Measurements from ENCODE around the gene ESAM. TPM values are rescaled to one million over a fixed set of nuclear protein-coding genes. Genes with fewer than 3 reads are reported as not detected.
A peak's percentile ranks its signal among the peaks of the same experiment; 100 is the strongest.

The ESAM gene
- total and polyA plus RNA-seq, 2 donors (not counting 1 experiment from before 2014, with no cell fraction given), result 1.4 to 14.5 TPM

- DNase-seq (no peak), ATAC-seq (ENCODE audit: low read depth) (no peak)
- Histone ChIP-seq H4K20me1 (ENCODE audit: control insufficient read depth, insufficient read depth, low read length, poor library complexity, severe bottlenecking) (no peaks in the 10 kb centered on the region), H3K4me3 (ENCODE audit: control extremely low read depth in 1 of 5, extremely low read depth in 1 of 5, insufficient read depth in 1 of 5, low read depth in 2 of 5, low read length in 4 of 5) (no peak overlapping the region), H3K79me2 (ENCODE audit: control insufficient read depth, insufficient read depth, low read length) (peaks cover 5% of the 10 kb centered on the region), H2AFZ (ENCODE audit: insufficient read depth, low read depth, low read length, poor library complexity, severe bottlenecking) (no peak overlapping the region), H3K4me2 (replicated peaks; ENCODE audit: low read depth, low read length, poor library complexity, severe bottlenecking) (no peak overlapping the region), H3K9ac (ENCODE audit: low read length) (no peak overlapping the region), H3K27ac (ENCODE audit: low read length in 2 of 2) (no peak overlapping the region), H3K36me3 (replicated peaks in 1 of 2; ENCODE audit: control extremely low read depth in 1 of 2, control insufficient read depth in 1 of 2, extremely low read depth in 1 of 2, insufficient read depth in 2 of 2, low read length in 1 of 2) (no peaks in the 10 kb centered on the region), H3K4me1 (ENCODE audit: control insufficient read depth in 2 of 2, insufficient read depth in 2 of 2, low read length in 2 of 2) (peaks cover 11 to 32% of the 10 kb centered on the region in 2 donors), H3K9me3 (ENCODE audit: control extremely low read depth in 1 of 3, control insufficient read depth in 2 of 3, insufficient read depth in 1 of 3, low read length in 2 of 3) (no peaks in the 10 kb centered on the region), H3K27me3 (replicated peaks in 1 of 4; ENCODE audit: control extremely low read depth in 1 of 4, control insufficient read depth in 3 of 4, insufficient read depth in 4 of 4, low read length in 3 of 4) (peaks cover 0 to 13% (median 2%) of the 10 kb centered on the region in 4 experiments)
- POLR2A ChIA-PET, result no interaction called here
- no peaks in the 10 kb centered on the region for H3K27me3 Mint-ChIP-seq
- no peak overlapping the region for H3K4me3 Mint-ChIP-seq
- peaks cover 25% of the 10 kb centered on the region for H3K4me1 Mint-ChIP-seq
- no peaks in the 10 kb centered on the region for H3K9me3 Mint-ChIP-seq (ENCODE audit: insufficient read depth)
- TF ChIP-seq CTCF (IDR thresholded peaks at IDR 0.05) (no peak), EZH2 (IDR thresholded peaks at IDR 0.05; ENCODE audit: borderline replicate concordance, insufficient read depth, low read depth, low read length, poor library complexity, severe bottlenecking) (no peak)
- no peak overlapping the region for H3K27ac Mint-ChIP-seq
- intact Hi-C loops (cut with micrococcal nuclease), result no loop called here
- WGBS (ENCODE audit: insufficient coverage), result 80% methylated on average over 2 of the region's 2 CpGs
- CTCF ChIA-PET, result interaction anchor here (1.1 to 3.0 kb wide), 4 partner anchors 11 to 73 kb away, joined by 4 to 18 read pairs (median 8); partner anchors contain the start of gene VSIG2
These were observed 19.5 kb downstream of the ESAM start for GRCh38 chr11:124742555-124742954.

GRCh38 chr11:124740277-124740882, 21.7 kb downstream of the ESAM start:
- Histone ChIP-seq H3K79me2 (ENCODE audit: control insufficient read depth, insufficient read depth, low read length) (peaks cover 3% of the 10 kb centered on the region), H4K20me1 (ENCODE audit: control insufficient read depth, insufficient read depth, low read length, poor library complexity, severe bottlenecking) (no peaks in the 10 kb centered on the region), H3K9ac (ENCODE audit: low read length) (peak overlapping the region; percentile 70), H3K4me3 (ENCODE audit: control extremely low read depth in 1 of 5, extremely low read depth in 1 of 5, insufficient read depth in 1 of 5, low read depth in 2 of 5, low read length in 4 of 5) (peak overlapping the region; percentile 44 to 68 (median 62)), H3K27me3 (replicated peaks in 1 of 4; ENCODE audit: control extremely low read depth in 1 of 4, control insufficient read depth in 3 of 4, insufficient read depth in 4 of 4, low read length in 3 of 4) (peaks cover 0 to 13% (median 2%) of the 10 kb centered on the region in 4 experiments), H2AFZ (ENCODE audit: insufficient read depth, low read depth, low read length, poor library complexity, severe bottlenecking) (peak overlapping the region; percentile 80), H3K4me1 (ENCODE audit: control insufficient read depth in 2 of 2, insufficient read depth in 2 of 2, low read length in 2 of 2) (peaks cover 8 to 21% of the 10 kb centered on the region in 2 donors), H3K9me3 (ENCODE audit: control extremely low read depth in 1 of 3, control insufficient read depth in 2 of 3, insufficient read depth in 1 of 3, low read length in 2 of 3) (no peaks in the 10 kb centered on the region), H3K27ac (ENCODE audit: low read length in 2 of 2) (no peak overlapping the region), H3K4me2 (replicated peaks; ENCODE audit: low read depth, low read length, poor library complexity, severe bottlenecking) (peak overlapping the region; percentile 97), H3K36me3 (replicated peaks in 1 of 2; ENCODE audit: control extremely low read depth in 1 of 2, control insufficient read depth in 1 of 2, extremely low read depth in 1 of 2, insufficient read depth in 2 of 2, low read length in 1 of 2) (no peaks in the 10 kb centered on the region)
- intact Hi-C loops (cut with micrococcal nuclease), result loop anchor here (1.0 kb wide), 1 partner anchor 371 kb away; the partner anchor contains the start of gene TMEM218
- Mint-ChIP-seq H3K27ac (no peak overlapping the region), H3K4me1 (peaks cover 20% of the 10 kb centered on the region), H3K4me3 (peak overlapping the region; percentile 92), H3K27me3 (no peaks in the 10 kb centered on the region), H3K9me3 (ENCODE audit: insufficient read depth) (no peaks in the 10 kb centered on the region)
- WGBS (ENCODE audit: insufficient coverage), result under 1% methylated on average over 35 of the region's 37 CpGs
- ATAC-seq (ENCODE audit: low read depth) (peak; percentile 53), DNase-seq (peak; percentile 72)
- no peak for TF ChIP-seq EZH2 (IDR thresholded peaks at IDR 0.05; ENCODE audit: borderline replicate concordance, insufficient read depth, low read depth, low read length, poor library complexity, severe bottlenecking)
- TF ChIP-seq CTCF (IDR thresholded peaks at IDR 0.05), result peak; percentile 78
- ChIA-PET POLR2A (interaction anchor here (0.8 to 1.7 kb wide), 3 partner anchors 20 to 67 kb away, joined by 3 read pairs; partner anchors contain the start of genes ESAM, SIAE and SPA17), CTCF (interaction anchor here (0.9 to 3.4 kb wide), 7 partner anchors 8 to 67 kb away, joined by 3 to 16 read pairs (median 3); partner anchors contain the start of genes SIAE and SPA17)
